T-helper 2 cell treated with Interferon-gamma antibody and Interleukin-4, amounts not matched to agents 100 ng/mL and 5 ng/mL, for 36 hours (primary cell): ENCODE results near the gene DDX46. TPM values are rescaled to one million over a fixed set of nuclear protein-coding genes. Genes with fewer than 3 reads are reported as not detected.

Experiments used
- total RNA-seq: library from RNA; stranded (reverse); gene quantifications from 2 replicates; pipeline ENCODE4 v1.2.3, GENCODE V29; 2022

The DDX46 gene
- total RNA-seq, 1 donor from 2014 or later, result 76.2 TPM

Other genes with a start within 250 kb of the DDX46 start
- 81.0 and 81.1 TPM in 2 replicates for gene JADE2, start 233.1 kb upstream of the DDX46 start, total RNA-seq
- gene SAR1B, start 126.0 kb upstream of the DDX46 start, total RNA-seq, result 47.2 and 53.3 TPM in 2 replicates
- 26.7 and 27.0 TPM in 2 replicates for gene SEC24A, start 110.0 kb upstream of the DDX46 start, total RNA-seq
- 20.4 and 22.5 TPM in 2 replicates for gene CAMLG, start 20.2 kb upstream of the DDX46 start, total RNA-seq
- 31.5 and 34.3 TPM in 2 replicates for gene C5orf24, start 87.2 kb downstream of the DDX46 start, total RNA-seq
- 56.7 and 57.7 TPM in 2 replicates for gene TXNDC15, start 115.6 kb downstream of the DDX46 start, total RNA-seq
- gene PCBD2, start 146.4 kb downstream of the DDX46 start, total RNA-seq, result 16.1 and 16.8 TPM in 2 replicates
- 0.70 and 0.95 TPM in 2 replicates for gene CATSPER3, start 209.1 kb downstream of the DDX46 start, total RNA-seq